ENCODE measurements around the gene IL16.
A peak's percentile ranks its signal among the peaks of the same experiment; 100 is the strongest.
"Not testable (repeated sequence)": the region's sequence is repeated elsewhere in the genome, so short reads cannot be mapped to it uniquely, and the experiment has no call there.

The IL16 gene

GRCh38 chr15:81207987-81208386 is 11.3 kb downstream of the IL16 start:
- not testable (repeated sequence) for H3K36me3 ChIP-seq (ENCODE audit: control insufficient read depth in 2 of 2, insufficient read depth in 2 of 2, low read length in 2 of 2); H3K4me3 ChIP-seq (ENCODE audit: low read length in 2 of 2); H3K9me3 ChIP-seq (ENCODE audit: control insufficient read depth in 2 of 2, low read length in 2 of 2); H3K4me1 ChIP-seq (ENCODE audit: control insufficient read depth, insufficient read depth, low read length); H3K27ac ChIP-seq (ENCODE audit: low read length); H3K9ac ChIP-seq (ENCODE audit: low read length in 2 of 2); H3K27me3 ChIP-seq (ENCODE audit: control insufficient read depth in 1 of 2, insufficient read depth in 2 of 2, low read length in 2 of 2)

DNA sequence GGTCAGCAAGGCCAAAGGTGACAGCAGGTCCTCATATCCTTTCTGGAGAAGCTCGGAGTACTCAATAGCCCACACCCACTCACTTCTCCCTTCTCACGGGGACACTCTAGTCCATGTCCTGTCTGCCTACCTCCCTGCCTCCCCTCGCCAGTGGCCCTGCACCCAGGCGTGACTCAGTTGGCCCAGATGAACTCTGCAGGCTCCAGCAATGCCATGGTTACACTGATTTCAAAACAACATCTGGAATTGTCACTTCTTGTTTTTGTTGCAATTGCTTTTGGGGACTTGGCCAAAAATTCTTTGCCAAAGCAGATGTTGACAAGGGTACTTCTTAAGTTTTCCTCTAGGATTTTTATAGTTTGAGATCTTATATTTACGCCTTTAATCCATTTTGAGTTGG is 13.0 kb downstream of the IL16 start:
- H3K36me3 ChIP-seq (ENCODE audit: control insufficient read depth in 2 of 2, insufficient read depth in 2 of 2, low read length in 2 of 2) = no peaks in the 10 kb centered on the region
- H3K27ac ChIP-seq (ENCODE audit: low read length) = no peak overlapping the region
- no peaks in the 10 kb centered on the region for H3K27me3 ChIP-seq (ENCODE audit: control insufficient read depth in 1 of 2, insufficient read depth in 2 of 2, low read length in 2 of 2)

DNA sequence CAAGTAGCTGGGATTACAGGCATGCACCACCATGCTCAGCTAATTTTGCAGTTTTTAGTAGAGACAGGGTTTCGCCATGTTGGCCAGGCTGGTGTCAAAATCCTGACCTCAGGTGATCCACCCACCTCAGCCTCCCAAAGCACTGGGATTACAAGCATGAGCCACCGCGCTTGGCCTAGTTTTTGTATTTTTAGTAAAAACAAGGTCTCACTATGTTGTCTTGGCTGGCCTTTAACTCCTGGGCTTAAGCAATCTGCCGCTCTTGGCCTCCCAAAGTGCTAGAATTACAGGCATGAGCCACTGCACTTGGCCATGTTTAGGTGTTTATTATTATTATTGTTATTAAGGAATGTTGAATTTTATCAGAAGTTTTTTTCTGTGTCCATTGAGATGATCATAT is 14.7 kb downstream of the IL16 start:
- no peaks in the 10 kb centered on the region for H3K27me3 ChIP-seq (ENCODE audit: control insufficient read depth in 1 of 2, insufficient read depth in 2 of 2, low read length in 2 of 2)
- H3K4me1 ChIP-seq (ENCODE audit: control insufficient read depth, insufficient read depth, low read length) = no peaks in the 10 kb centered on the region
- H3K9me3 ChIP-seq (ENCODE audit: control insufficient read depth in 2 of 2, low read length in 2 of 2) = peaks cover 2 to 3% of the 10 kb centered on the region in 2 donors
- H3K36me3 ChIP-seq (ENCODE audit: control insufficient read depth in 2 of 2, insufficient read depth in 2 of 2, low read length in 2 of 2) = no peaks in the 10 kb centered on the region
- no peak overlapping the region for H3K4me3 ChIP-seq (ENCODE audit: low read length in 2 of 2)
- no peak overlapping the region for H3K9ac ChIP-seq (ENCODE audit: low read length in 2 of 2)
- H3K27ac ChIP-seq (ENCODE audit: low read length) = no peak overlapping the region

More for the DNA sequence above, 13.0 kb downstream of the IL16 start:
- peaks cover 0 to 3% of the 10 kb centered on the region in 2 donors for H3K9me3 ChIP-seq (ENCODE audit: control insufficient read depth in 2 of 2, low read length in 2 of 2)
- no peak overlapping the region for H3K4me3 ChIP-seq (ENCODE audit: low read length in 2 of 2)
- no peak overlapping the region for H3K9ac ChIP-seq (ENCODE audit: low read length in 2 of 2)
- no peaks in the 10 kb centered on the region for H3K4me1 ChIP-seq (ENCODE audit: control insufficient read depth, insufficient read depth, low read length)

DNA sequence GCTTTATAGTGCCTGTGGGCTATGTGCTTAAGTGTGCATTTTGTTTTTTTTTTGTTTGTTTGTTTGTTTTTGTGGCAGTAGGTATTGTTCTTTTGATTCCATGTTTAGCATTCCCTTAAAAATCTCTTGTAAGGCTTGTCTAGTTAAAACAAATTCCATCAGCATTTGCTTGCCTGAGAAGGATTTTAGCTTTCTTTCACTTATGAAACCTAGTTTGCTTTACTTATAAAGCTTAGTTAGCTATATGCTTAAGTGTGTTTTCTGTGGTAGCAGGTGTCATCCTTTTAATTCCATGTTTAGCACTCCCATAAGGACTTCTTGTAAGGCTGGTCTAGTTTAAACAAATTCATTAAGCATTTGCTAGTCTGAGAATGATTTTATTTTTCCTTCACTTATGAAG is 17.3 kb downstream of the IL16 start:
- Histone ChIP-seq H3K9ac (ENCODE audit: low read length in 2 of 2) (no peak overlapping the region), H3K4me1 (ENCODE audit: control insufficient read depth, insufficient read depth, low read length) (no peaks in the 10 kb centered on the region), H3K4me3 (ENCODE audit: low read length in 2 of 2) (no peak overlapping the region), H3K9me3 (ENCODE audit: control insufficient read depth in 2 of 2, low read length in 2 of 2) (peaks cover 2 to 3% of the 10 kb centered on the region in 2 donors), H3K36me3 (ENCODE audit: control insufficient read depth in 2 of 2, insufficient read depth in 2 of 2, low read length in 2 of 2) (no peaks in the 10 kb centered on the region), H3K27me3 (ENCODE audit: control insufficient read depth in 1 of 2, insufficient read depth in 2 of 2, low read length in 2 of 2) (no peaks in the 10 kb centered on the region), H3K27ac (ENCODE audit: low read length) (no peak overlapping the region)

DNA sequence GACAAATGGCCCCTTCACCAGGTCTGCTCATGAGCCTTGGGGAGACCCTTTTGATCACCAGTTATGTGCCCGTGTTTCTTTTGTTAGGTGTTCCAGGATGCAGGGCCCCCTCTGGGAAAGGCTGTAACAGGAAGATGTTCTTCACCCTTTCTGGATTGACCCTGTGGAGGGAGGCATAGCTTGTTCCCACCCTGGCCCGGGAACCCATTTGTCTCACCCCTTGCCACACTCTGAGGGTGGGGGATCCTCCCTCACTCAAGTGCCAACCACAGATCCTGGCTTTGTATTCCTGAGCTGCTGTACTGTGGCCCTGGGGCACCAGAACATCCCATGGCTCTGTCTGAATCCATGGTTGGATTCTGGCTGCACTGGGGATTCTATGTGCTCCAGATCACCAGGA is 18.9 kb downstream of the IL16 start:
- Histone ChIP-seq H3K27ac (ENCODE audit: low read length) (no peak overlapping the region), H3K4me3 (ENCODE audit: low read length in 2 of 2) (no peak overlapping the region), H3K4me1 (ENCODE audit: control insufficient read depth, insufficient read depth, low read length) (no peaks in the 10 kb centered on the region), H3K9ac (ENCODE audit: low read length in 2 of 2) (no peak overlapping the region), H3K9me3 (ENCODE audit: control insufficient read depth in 2 of 2, low read length in 2 of 2) (peaks cover 2 to 3% of the 10 kb centered on the region in 2 donors), H3K36me3 (ENCODE audit: control insufficient read depth in 2 of 2, insufficient read depth in 2 of 2, low read length in 2 of 2) (no peaks in the 10 kb centered on the region), H3K27me3 (ENCODE audit: control insufficient read depth in 1 of 2, insufficient read depth in 2 of 2, low read length in 2 of 2) (no peaks in the 10 kb centered on the region)

GRCh38 chr15:81215983-81216382 is 19.3 kb downstream of the IL16 start:
- Histone ChIP-seq H3K27me3 (ENCODE audit: control insufficient read depth in 1 of 2, insufficient read depth in 2 of 2, low read length in 2 of 2) (no peaks in the 10 kb centered on the region), H3K9me3 (ENCODE audit: control insufficient read depth in 2 of 2, low read length in 2 of 2) (peaks cover 2 to 3% of the 10 kb centered on the region in 2 donors), H3K4me1 (ENCODE audit: control insufficient read depth, insufficient read depth, low read length) (no peaks in the 10 kb centered on the region), H3K9ac (ENCODE audit: low read length in 2 of 2) (no peak overlapping the region), H3K36me3 (ENCODE audit: control insufficient read depth in 2 of 2, insufficient read depth in 2 of 2, low read length in 2 of 2) (no peaks in the 10 kb centered on the region), H3K4me3 (ENCODE audit: low read length in 2 of 2) (no peak overlapping the region), H3K27ac (ENCODE audit: low read length) (no peak overlapping the region)

DNA sequence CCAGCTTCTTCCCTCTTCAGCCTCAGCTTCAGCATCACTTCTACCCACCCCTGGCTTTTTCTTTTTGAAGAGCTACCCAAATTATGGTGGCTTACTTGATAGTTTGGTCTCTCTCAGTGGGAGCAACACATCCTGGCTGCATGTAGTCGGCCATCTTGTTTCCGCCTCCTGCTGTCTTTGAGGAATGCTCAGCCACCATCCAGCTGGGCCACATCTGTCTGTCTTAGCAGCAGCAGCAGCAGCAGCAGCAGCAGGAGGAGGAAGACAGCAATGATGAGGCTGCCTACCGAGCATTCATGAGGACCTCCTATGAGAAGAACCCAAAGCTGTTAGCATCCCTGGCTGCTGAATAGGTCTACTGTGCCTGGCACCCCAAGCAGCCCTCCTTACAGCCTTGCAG is 19.7 kb downstream of the IL16 start:
- Histone ChIP-seq H3K9me3 (ENCODE audit: control insufficient read depth in 2 of 2, low read length in 2 of 2) (peaks cover 2 to 3% of the 10 kb centered on the region in 2 donors), H3K36me3 (ENCODE audit: control insufficient read depth in 2 of 2, insufficient read depth in 2 of 2, low read length in 2 of 2) (no peaks in the 10 kb centered on the region), H3K27ac (ENCODE audit: low read length) (no peak overlapping the region), H3K4me1 (ENCODE audit: control insufficient read depth, insufficient read depth, low read length) (no peaks in the 10 kb centered on the region), H3K4me3 (ENCODE audit: low read length in 2 of 2) (no peak overlapping the region), H3K27me3 (ENCODE audit: control insufficient read depth in 1 of 2, insufficient read depth in 2 of 2, low read length in 2 of 2) (no peaks in the 10 kb centered on the region), H3K9ac (ENCODE audit: low read length in 2 of 2) (no peak overlapping the region)

- H3K27me3 ChIP-seq (ENCODE audit: control insufficient read depth in 1 of 2, insufficient read depth in 2 of 2, low read length in 2 of 2) = no peaks in the 10 kb centered on the region
- no peak overlapping the region for H3K9ac ChIP-seq (ENCODE audit: low read length in 2 of 2)
- peaks cover 6% of the 10 kb centered on the region for H3K4me1 ChIP-seq (ENCODE audit: control insufficient read depth, insufficient read depth, low read length)
- H3K9me3 ChIP-seq (ENCODE audit: control insufficient read depth in 2 of 2, low read length in 2 of 2) = no peaks in the 10 kb centered on the region
- no peak overlapping the region for H3K4me3 ChIP-seq (ENCODE audit: low read length in 2 of 2)
- no peaks in the 10 kb centered on the region for H3K36me3 ChIP-seq (ENCODE audit: control insufficient read depth in 2 of 2, insufficient read depth in 2 of 2, low read length in 2 of 2)
- no peak overlapping the region for H3K27ac ChIP-seq (ENCODE audit: low read length)
Measured at GRCh38 chr15:81221449-81221848, 24.8 kb downstream of the IL16 start.

DNA sequence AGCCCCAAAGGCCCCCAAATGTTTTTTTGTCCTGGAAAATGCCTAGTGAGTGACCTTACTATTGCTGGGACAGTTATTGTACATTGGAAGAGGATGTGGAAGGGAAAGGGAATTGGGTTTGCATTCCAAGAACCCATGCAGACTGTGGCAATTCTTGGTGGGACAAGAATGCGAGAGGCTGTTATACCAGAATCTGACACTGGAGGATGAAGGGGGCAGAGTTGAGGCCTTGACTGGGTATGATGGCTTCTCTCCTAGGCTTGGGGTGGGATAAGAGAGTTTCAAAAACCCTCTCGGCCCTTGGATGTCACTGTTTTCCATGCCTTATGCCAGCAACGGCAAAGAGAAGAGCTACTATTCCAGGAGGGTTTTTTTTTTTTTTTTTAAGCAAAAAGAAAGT is 25.3 kb downstream of the IL16 start:
- Histone ChIP-seq H3K9ac (ENCODE audit: low read length in 2 of 2) (no peak overlapping the region), H3K27me3 (ENCODE audit: control insufficient read depth in 1 of 2, insufficient read depth in 2 of 2, low read length in 2 of 2) (no peaks in the 10 kb centered on the region), H3K4me1 (ENCODE audit: control insufficient read depth, insufficient read depth, low read length) (peaks cover 6% of the 10 kb centered on the region), H3K4me3 (ENCODE audit: low read length in 2 of 2) (no peak overlapping the region), H3K9me3 (ENCODE audit: control insufficient read depth in 2 of 2, low read length in 2 of 2) (no peaks in the 10 kb centered on the region), H3K27ac (ENCODE audit: low read length) (no peak overlapping the region), H3K36me3 (ENCODE audit: control insufficient read depth in 2 of 2, insufficient read depth in 2 of 2, low read length in 2 of 2) (no peaks in the 10 kb centered on the region)

- Histone ChIP-seq H3K9ac (ENCODE audit: low read length in 2 of 2) (no peak overlapping the region), H3K27ac (ENCODE audit: low read length) (peak overlapping the region; percentile 4), H3K4me3 (ENCODE audit: low read length in 2 of 2) (no peak overlapping the region), H3K4me1 (ENCODE audit: control insufficient read depth, insufficient read depth, low read length) (peaks cover 6% of the 10 kb centered on the region), H3K27me3 (ENCODE audit: control insufficient read depth in 1 of 2, insufficient read depth in 2 of 2, low read length in 2 of 2) (no peaks in the 10 kb centered on the region), H3K36me3 (ENCODE audit: control insufficient read depth in 2 of 2, insufficient read depth in 2 of 2, low read length in 2 of 2) (no peaks in the 10 kb centered on the region), H3K9me3 (ENCODE audit: control insufficient read depth in 2 of 2, low read length in 2 of 2) (no peaks in the 10 kb centered on the region)
Measured at GRCh38 chr15:81223346-81223971, 26.8 kb downstream of the IL16 start.

DNA sequence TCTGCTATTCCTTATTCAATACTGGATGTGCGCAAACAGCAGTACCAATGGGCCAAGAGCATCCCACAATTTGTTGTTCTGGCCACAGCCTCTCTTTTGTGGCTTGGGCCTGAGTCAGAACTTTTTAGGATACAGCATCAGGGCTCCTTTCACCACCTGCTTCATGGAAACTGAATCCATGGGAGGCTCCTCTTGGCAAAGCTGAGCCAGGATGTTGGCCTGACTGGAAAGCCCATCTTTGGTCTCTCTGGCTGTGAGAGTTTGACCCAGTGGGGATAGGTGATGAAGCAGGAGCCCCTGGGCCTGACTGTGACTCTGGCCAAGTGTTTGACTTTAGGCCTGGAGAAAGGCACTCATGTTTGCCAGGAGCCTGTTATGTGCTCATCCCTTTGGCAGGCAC is 27.6 kb downstream of the IL16 start:
- no peaks in the 10 kb centered on the region for H3K9me3 ChIP-seq (ENCODE audit: control insufficient read depth in 2 of 2, low read length in 2 of 2)
- H3K27ac ChIP-seq (ENCODE audit: low read length) = no peak overlapping the region
- H3K36me3 ChIP-seq (ENCODE audit: control insufficient read depth in 2 of 2, insufficient read depth in 2 of 2, low read length in 2 of 2) = no peaks in the 10 kb centered on the region
- H3K4me1 ChIP-seq (ENCODE audit: control insufficient read depth, insufficient read depth, low read length) = peaks cover 6% of the 10 kb centered on the region
- H3K27me3 ChIP-seq (ENCODE audit: control insufficient read depth in 1 of 2, insufficient read depth in 2 of 2, low read length in 2 of 2) = no peaks in the 10 kb centered on the region
- H3K4me3 ChIP-seq (ENCODE audit: low read length in 2 of 2) = no peak overlapping the region
- H3K9ac ChIP-seq (ENCODE audit: low read length in 2 of 2) = no peak overlapping the region

Data from stomach smooth muscle (tissue), 2 donors.